HEK293 (cell line): ENCODE results near the gene PRODH2.

ENCODE experiments used
- CTCF ChIP-seq: fragments of 450-650 bp; formaldehyde crosslinking; IDR thresholded peaks from 2 replicates; pipeline ENCODE4 v1.5.1; 2016; ENCODE audit warnings: missing biosample characterization, missing genetic modification characterization
- EGR2 ChIP-seq: fragments of 450-650 bp; formaldehyde crosslinking; IDR thresholded peaks from 2 replicates; pipeline ENCODE4 v1.5.1; 2016; ENCODE audit warnings: low read depth, missing biosample characterization, missing genetic modification characterization
- FEZF1 ChIP-seq: fragments of 450-650 bp; formaldehyde crosslinking; IDR thresholded peaks from 2 replicates; pipeline ENCODE4 v1.5.1; 2016; ENCODE audit warnings: missing biosample characterization, missing genetic modification characterization
- GLIS2 ChIP-seq: fragments of 450-650 bp; formaldehyde crosslinking; IDR thresholded peaks from 2 replicates; pipeline ENCODE4 v1.5.1; 2016; ENCODE audit warnings: missing biosample characterization, missing genetic modification characterization
- HOXA7 ChIP-seq: sonication (generic); formaldehyde crosslinking; IDR thresholded peaks from 2 replicates; pipeline ENCODE4 v1.8.1; 2022; ENCODE audit warnings: missing genetic modification reagents, borderline replicate concordance
- KLF1 ChIP-seq: fragments of 450-650 bp; formaldehyde crosslinking; IDR thresholded peaks from 2 replicates; pipeline ENCODE4 v1.5.1; 2016; ENCODE audit warnings: missing biosample characterization, missing genetic modification characterization
- KLF17 ChIP-seq: fragments of 450-650 bp; formaldehyde crosslinking; IDR thresholded peaks from 2 replicates; pipeline ENCODE4 v1.5.1; 2016; ENCODE audit warnings: missing biosample characterization, missing genetic modification characterization
- KLF7 ChIP-seq: fragments of 450-650 bp; formaldehyde crosslinking; IDR thresholded peaks from 2 replicates; pipeline ENCODE4 v1.5.1; 2016; ENCODE audit warnings: missing biosample characterization, missing genetic modification characterization, borderline replicate concordance
- MEIS1 ChIP-seq: sonication (generic); formaldehyde crosslinking; IDR thresholded peaks from 2 replicates; pipeline ENCODE4 v1.8.1; 2022; ENCODE audit warnings: missing genetic modification reagents, mild to moderate bottlenecking, borderline replicate concordance
- SETDB1 ChIP-seq: IDR thresholded peaks from one replicate; pipeline ENCODE4 v1.6.1; 2017; ENCODE audit warnings: mild to moderate bottlenecking, low read length, moderate library complexity, mixed read lengths; ENCODE audit not compliant: insufficient read length
- ZFP37 ChIP-seq: fragments of 450-650 bp; formaldehyde crosslinking; IDR thresholded peaks from 2 replicates; pipeline ENCODE4 v1.5.1; 2016; ENCODE audit warnings: missing biosample characterization, missing genetic modification characterization
- ZFP41 ChIP-seq: fragments of 450-650 bp; formaldehyde crosslinking; IDR thresholded peaks from 2 replicates; pipeline ENCODE4 v1.5.1; 2016; ENCODE audit warnings: missing biosample characterization, missing genetic modification characterization, borderline replicate concordance
- ZNF184 ChIP-seq: fragments of 450-650 bp; IDR thresholded peaks from 2 replicates; pipeline ENCODE4 v1.5.1; 2018; ENCODE audit warnings: missing biosample characterization, mild to moderate bottlenecking, missing genetic modification characterization
- ZNF302 ChIP-seq: fragments of 450-650 bp; formaldehyde crosslinking; IDR thresholded peaks from 2 replicates; pipeline ENCODE4 v1.5.1; 2016; ENCODE audit warnings: missing biosample characterization, missing genetic modification characterization, low read depth
- ZNF354C ChIP-seq: fragments of 450-650 bp; formaldehyde crosslinking; IDR thresholded peaks from 2 replicates; pipeline ENCODE4 v1.5.1; 2016; ENCODE audit warnings: missing biosample characterization, missing genetic modification characterization, low read depth, borderline replicate concordance
- ZNF398 ChIP-seq: fragments of 450-650 bp; formaldehyde crosslinking; IDR thresholded peaks from 2 replicates; pipeline ENCODE4 v1.5.1; 2017; ENCODE audit warnings: missing biosample characterization, missing genetic modification characterization
- ZNF488 ChIP-seq: fragments of 450-650 bp; formaldehyde crosslinking; IDR thresholded peaks from 2 replicates; pipeline ENCODE4 v1.5.1; 2016; ENCODE audit warnings: missing biosample characterization, missing genetic modification characterization
- ZNF501 ChIP-seq: fragments of 450-650 bp; formaldehyde crosslinking; IDR thresholded peaks from 2 replicates; pipeline ENCODE4 v1.5.1; 2016; ENCODE audit warnings: missing biosample characterization, missing genetic modification characterization
- ZNF555 ChIP-seq: fragments of 450-650 bp; formaldehyde crosslinking; conservative IDR thresholded peaks from 2 replicates; pipeline ENCODE4 v1.5.1; 2017; ENCODE audit warnings: missing biosample characterization, mild to moderate bottlenecking, missing genetic modification characterization, inconsistent platforms
- ZNF558 ChIP-seq: fragments of 450-650 bp; formaldehyde crosslinking; IDR thresholded peaks from 2 replicates; pipeline ENCODE4 v1.5.1; 2016; ENCODE audit warnings: missing biosample characterization, missing genetic modification characterization
- ZNF560 ChIP-seq: fragments of 450-650 bp; formaldehyde crosslinking; IDR thresholded peaks from 2 replicates; pipeline ENCODE4 v1.5.1; 2017; ENCODE audit warnings: missing biosample characterization, missing genetic modification characterization, borderline replicate concordance
- ZNF626 ChIP-seq: fragments of 450-650 bp; sonication (Bioruptor Pico); formaldehyde crosslinking; IDR thresholded peaks from 2 replicates; pipeline ENCODE4 v1.5.1; 2018; ENCODE audit warnings: missing biosample characterization, missing genetic modification characterization, inconsistent platforms
- ZNF768 ChIP-seq: fragments of 450-650 bp; formaldehyde crosslinking; IDR thresholded peaks from 2 replicates; pipeline ENCODE4 v1.5.1; 2018; ENCODE audit warnings: missing biosample characterization, mild to moderate bottlenecking, missing genetic modification characterization
- ZNF791 ChIP-seq: fragments of 450-650 bp; formaldehyde crosslinking; IDR thresholded peaks from 2 replicates; pipeline ENCODE4 v1.5.1; 2016; ENCODE audit warnings: missing biosample characterization, missing genetic modification characterization
- ZNF843 ChIP-seq: fragments of 450-650 bp; formaldehyde crosslinking; IDR thresholded peaks from 2 replicates; pipeline ENCODE4 v1.5.1; 2016; ENCODE audit warnings: missing biosample characterization, missing genetic modification characterization
- ZSCAN16 ChIP-seq: fragments of 450-650 bp; formaldehyde crosslinking; IDR thresholded peaks from 2 replicates; pipeline ENCODE4 v1.5.1; 2016; ENCODE audit warnings: missing biosample characterization, missing genetic modification characterization
- TF ChIP-seq, protein P1 (sequence below): fragments of 450-650 bp; formaldehyde crosslinking; optimal IDR thresholded peaks from 2 replicates; pipeline ENCODE3; 2016; ENCODE audit warnings: missing biosample characterization, mild to moderate bottlenecking, missing genetic modification characterization
- TF ChIP-seq, protein P2 (sequence below): fragments of 450-650 bp; formaldehyde crosslinking; IDR thresholded peaks from 2 replicates; pipeline ENCODE4 v1.5.0; 2017; ENCODE audit warnings: missing biosample characterization, missing genetic modification characterization, borderline replicate concordance

The PRODH2 gene

DNA sequence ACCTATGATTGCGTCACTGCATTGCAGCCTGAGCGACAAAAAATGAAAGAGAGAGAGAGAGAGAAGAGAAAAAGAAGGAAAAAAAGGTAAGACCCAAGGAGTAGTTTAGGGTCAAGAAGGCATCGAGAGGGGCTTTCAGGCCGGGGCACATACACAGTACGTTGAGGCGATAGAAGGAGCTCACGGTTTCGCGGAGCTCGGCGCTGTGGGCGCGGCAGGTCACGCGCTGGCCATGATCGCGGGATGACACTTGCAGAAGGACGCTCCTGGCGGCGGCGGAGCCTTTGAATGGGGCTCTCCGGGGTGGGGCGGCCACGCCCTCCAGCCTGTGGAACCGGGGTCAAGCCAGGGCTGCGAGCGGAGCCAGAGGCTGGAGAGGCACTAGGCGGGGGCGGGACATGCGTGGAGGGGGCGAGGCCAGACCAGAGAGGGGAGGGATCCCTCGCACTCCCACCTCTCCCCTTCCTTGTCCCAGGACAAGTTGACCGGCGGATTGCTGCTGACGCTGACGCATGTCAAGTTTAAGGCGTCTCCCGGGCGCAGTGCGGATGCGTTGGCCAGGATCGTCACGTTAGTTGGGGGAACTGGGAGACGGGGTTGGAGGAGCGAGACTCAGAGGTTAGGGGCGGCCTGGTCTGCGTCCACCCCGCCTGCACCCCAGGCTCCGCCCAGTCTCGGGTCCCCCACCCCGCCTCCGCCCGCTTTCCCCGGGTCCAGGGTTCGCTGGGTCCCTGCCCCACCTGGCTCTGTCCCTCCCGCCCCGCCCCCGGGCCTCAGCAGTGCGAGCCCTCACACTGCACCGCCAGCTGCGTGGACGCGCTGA lies 32.8 kb upstream of the PRODH2 start (continued):
- no peak for TF ChIP-seq ZNF302 (tag by site-specific recombination)
- peak; percentile 79 for TF ChIP-seq KLF17 (tag by site-specific recombination)
- no peak for TF ChIP-seq ZNF488 (tag by site-specific recombination)
- peak; percentile 54; the same call in 1 of the 2 replicates for TF ChIP-seq ZNF501 (tag by site-specific recombination)
- no peak for TF ChIP-seq ZNF184 (tag by site-specific recombination)
- no peak for TF ChIP-seq ZFP37 (tag by site-specific recombination)
- TF ChIP-seq ZNF354C (tag by site-specific recombination): no peak
- no peak for TF ChIP-seq ZNF626 (tag by site-specific recombination)
- no peak for TF ChIP-seq MEIS1 (CRISPR knock-in tag)
- TF ChIP-seq, protein P1, sequence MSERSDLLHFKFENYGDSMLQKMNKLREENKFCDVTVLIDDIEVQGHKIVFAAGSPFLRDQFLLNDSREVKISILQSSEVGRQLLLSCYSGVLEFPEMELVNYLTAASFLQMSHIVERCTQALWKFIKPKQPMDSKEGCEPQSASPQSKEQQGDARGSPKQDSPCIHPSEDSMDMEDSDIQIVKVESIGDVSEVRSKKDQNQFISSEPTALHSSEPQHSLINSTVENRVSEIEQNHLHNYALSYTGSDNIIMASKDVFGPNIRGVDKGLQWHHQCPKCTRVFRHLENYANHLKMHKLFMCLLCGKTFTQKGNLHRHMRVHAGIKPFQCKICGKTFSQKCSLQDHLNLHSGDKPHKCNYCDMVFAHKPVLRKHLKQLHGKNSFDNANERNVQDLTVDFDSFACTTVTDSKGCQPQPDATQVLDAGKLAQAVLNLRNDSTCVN: peak; percentile 84
- peak; percentile 99 for TF ChIP-seq KLF1 (tag by site-specific recombination)
- TF ChIP-seq ZFP41 (tag by site-specific recombination): no peak
- no peak for TF ChIP-seq SETDB1
- TF ChIP-seq, protein P2, sequence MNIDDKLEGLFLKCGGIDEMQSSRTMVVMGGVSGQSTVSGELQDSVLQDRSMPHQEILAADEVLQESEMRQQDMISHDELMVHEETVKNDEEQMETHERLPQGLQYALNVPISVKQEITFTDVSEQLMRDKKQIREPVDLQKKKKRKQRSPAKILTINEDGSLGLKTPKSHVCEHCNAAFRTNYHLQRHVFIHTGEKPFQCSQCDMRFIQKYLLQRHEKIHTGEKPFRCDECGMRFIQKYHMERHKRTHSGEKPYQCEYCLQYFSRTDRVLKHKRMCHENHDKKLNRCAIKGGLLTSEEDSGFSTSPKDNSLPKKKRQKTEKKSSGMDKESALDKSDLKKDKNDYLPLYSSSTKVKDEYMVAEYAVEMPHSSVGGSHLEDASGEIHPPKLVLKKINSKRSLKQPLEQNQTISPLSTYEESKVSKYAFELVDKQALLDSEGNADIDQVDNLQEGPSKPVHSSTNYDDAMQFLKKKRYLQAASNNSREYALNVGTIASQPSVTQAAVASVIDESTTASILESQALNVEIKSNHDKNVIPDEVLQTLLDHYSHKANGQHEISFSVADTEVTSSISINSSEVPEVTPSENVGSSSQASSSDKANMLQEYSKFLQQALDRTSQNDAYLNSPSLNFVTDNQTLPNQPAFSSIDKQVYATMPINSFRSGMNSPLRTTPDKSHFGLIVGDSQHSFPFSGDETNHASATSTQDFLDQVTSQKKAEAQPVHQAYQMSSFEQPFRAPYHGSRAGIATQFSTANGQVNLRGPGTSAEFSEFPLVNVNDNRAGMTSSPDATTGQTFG: no peak
- TF ChIP-seq ZNF843 (tag by site-specific recombination): no peak
- no peak for TF ChIP-seq ZNF560 (tag by site-specific recombination)
- TF ChIP-seq KLF7 (tag by site-specific recombination): peak; percentile 89
- TF ChIP-seq ZNF791: no peak
- TF ChIP-seq ZNF768 (tag by site-specific recombination): no peak
- TF ChIP-seq CTCF (tag by site-specific recombination): peak; percentile 36
- no peak for TF ChIP-seq HOXA7 (CRISPR knock-in tag)
- TF ChIP-seq ZSCAN16 (tag by site-specific recombination): no peak
- peak; percentile 85 for TF ChIP-seq EGR2
- no peak for TF ChIP-seq FEZF1
- no peak for TF ChIP-seq ZNF555
- no peak for TF ChIP-seq ZNF558
- TF ChIP-seq ZNF398: peak; percentile 97
- peak; percentile 76 for TF ChIP-seq GLIS2 (tag by site-specific recombination)
